Activated gamma-delta T cell (primary cell): ENCODE results near the gene SLC39A6.

Source experiments
- DNase-seq: peaks from one replicate; lab custom pipeline; 2025; lab: John Stamatoyannopoulos, UW

SLC39A6 gene

DNA sequence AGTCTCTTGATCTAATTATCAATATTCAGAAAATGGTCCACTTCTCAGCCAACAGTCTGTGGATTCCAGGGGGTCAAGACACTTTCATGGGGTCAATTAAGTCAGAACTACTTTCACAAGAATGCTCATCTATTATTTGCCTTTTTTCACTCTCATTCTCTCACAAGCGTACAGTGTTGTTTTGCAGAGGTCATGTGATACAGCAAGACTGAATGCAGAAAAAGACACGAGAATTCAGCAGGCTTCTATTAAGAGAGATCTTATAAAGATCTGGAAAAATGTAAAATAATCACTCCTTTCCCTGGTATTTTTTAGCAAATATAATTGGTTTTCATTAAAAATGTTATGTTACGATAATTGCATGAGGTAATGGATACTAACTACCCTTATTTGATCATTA, 70.5 kb downstream of the SLC39A6 start:
- DNase-seq: no peak
